ENCODE measurements around the gene LRRC4B. TPM values are rescaled to one million over a fixed set of nuclear protein-coding genes. Genes with fewer than 3 reads are reported as not detected.

LRRC4B gene
- total and polyA plus RNA-seq, 2 of the 13 experiments (the other 11 are each of a cell fraction or from before 2014, with no cell fraction given): not detected

DNA sequence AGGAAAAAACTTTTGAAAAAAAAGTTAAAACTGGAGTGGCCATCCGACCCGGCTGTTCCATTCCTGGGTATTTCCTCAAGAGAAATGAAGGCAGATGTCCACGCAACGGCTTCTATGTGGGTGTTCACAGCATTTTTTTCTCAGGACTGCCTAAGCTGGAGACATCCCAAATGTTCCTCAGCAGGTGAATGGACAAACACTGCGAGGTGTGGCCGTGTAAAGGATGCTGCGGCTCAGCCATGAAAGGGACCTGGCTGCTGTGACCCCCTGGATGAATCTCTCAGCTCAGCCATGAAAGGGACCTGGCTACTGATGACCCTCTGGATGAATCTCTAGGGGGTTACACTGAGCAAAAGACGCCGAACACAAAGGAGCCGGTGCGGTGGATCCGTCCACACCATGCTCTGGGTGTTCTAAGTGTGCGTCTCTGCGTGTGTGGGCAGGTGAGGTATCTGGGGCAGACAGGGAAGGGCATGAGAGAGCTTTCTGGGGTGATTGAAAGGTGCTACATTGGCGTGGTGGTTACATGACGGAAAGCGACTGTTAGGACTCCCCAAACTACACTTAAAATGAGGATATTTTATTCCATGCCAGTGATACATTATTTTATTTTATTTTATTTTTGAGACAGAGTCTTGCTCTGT lies 47.3 kb downstream of the LRRC4B start:
- peaks cover 3 to 9% of the 10 kb centered on the region in 2 experiments; a peak in 2 of 5 replicates for H3K27me3 ChIP-seq (ENCODE audit: control insufficient read depth in 1 of 2, insufficient read depth in 2 of 2, low read length in 2 of 2)
- intact Hi-C loops (cut with micrococcal nuclease; ENCODE audit: unreplicated experiment): no loop called here
- no peak overlapping the region for H3K27ac ChIP-seq (ENCODE audit: extremely low read length, insufficient read depth, low read length)
- POLR2A ChIA-PET: no interaction called here
- H3K9ac ChIP-seq (ENCODE audit: insufficient read depth, low read depth, low read length): no peak overlapping the region
- H3K79me2 ChIP-seq (ENCODE audit: insufficient read depth, low read length): no peaks in the 10 kb centered on the region
- FAIRE-seq (no peak), DNase-seq (ENCODE audit: low spot score) (no peak), ATAC-seq (no peak)
- H3K4me3 ChIP-seq (replicated peaks in 1 of 3; ENCODE audit: insufficient read depth in 1 of 3, low read depth in 2 of 3, low read length in 3 of 3): no peak overlapping the region
- TF ChIP-seq ZMYM2 (CRISPR knock-in tag; IDR thresholded peaks at IDR 0.05) (no peak), TRIM24 (CRISPR knock-in tag; IDR thresholded peaks at IDR 0.05) (no peak), FOSL1 (CRISPR knock-in tag; IDR thresholded peaks at IDR 0.05; ENCODE audit: borderline replicate concordance) (no peak), ATF7 (IDR thresholded peaks at IDR 0.05) (no peak), ATF7 (CRISPR knock-in tag; IDR thresholded peaks at IDR 0.05) (no peak), SP4 (CRISPR knock-in tag; IDR thresholded peaks at IDR 0.05) (no peak), RBFOX2 (IDR thresholded peaks at IDR 0.05; ENCODE audit: low read depth, low read length) (no peak), AHR (CRISPR knock-in tag; IDR thresholded peaks at IDR 0.05) (no peak), ZNF446 (CRISPR knock-in tag; IDR thresholded peaks at IDR 0.05) (no peak), MAF1 (CRISPR knock-in tag; IDR thresholded peaks at IDR 0.05; ENCODE audit: borderline replicate concordance) (no peak)
- H4K20me1 ChIP-seq (ENCODE audit: insufficient read depth, low read length): no peaks in the 10 kb centered on the region
- BruUV-seq (replicated peaks): no TSS peak
- no peak overlapping the region for H3K4me2 ChIP-seq (ENCODE audit: low read depth, low read length)
- CTCF ChIA-PET (ENCODE audit: low intra/inter-chr PET ratio, low total read pairs): no interaction called here
- H2AFZ ChIP-seq (ENCODE audit: low read length): no peak overlapping the region
- H3K4me1 ChIP-seq (ENCODE audit: insufficient read depth, low read length): peaks cover 3% of the 10 kb centered on the region
- no peaks in the 10 kb centered on the region for H3K9me3 ChIP-seq (ENCODE audit: low read length)
- in situ Hi-C loops (cut with HindIII; ENCODE audit: extremely low pct_ligation_motif_present, low pct_unique_long_range_greater_than_20kb): no loop called here
- no peaks in the 10 kb centered on the region for H3K36me3 ChIP-seq (replicated peaks in 1 of 2; ENCODE audit: control insufficient read depth in 1 of 2, insufficient read depth in 2 of 2, low read length in 2 of 2)
- WGBS (ENCODE audit: low lambda C conversion rate): 61% methylated on average over 17 of the region's 17 CpGs

All from HepG2 (cell line).